SK-N-MC (cell line): Measurements from ENCODE around the gene ADAMTS13.

Source experiments
- EZH2 ChIP-seq: fragments of 200-600 bp; sonication (generic); IDR thresholded peaks from one replicate; pipeline ENCODE4 v1.6.1; 2017; ENCODE audit warnings: antibody characterized with exemption
- FOXP2 ChIP-seq: optimal IDR thresholded peaks from 2 replicates; pipeline ENCODE3; 2011; ENCODE audit warnings: mild to moderate bottlenecking, moderate library complexity; ENCODE audit not compliant: insufficient read depth; ENCODE audit errors: extremely low read length, control extremely low read depth
- POLR2AphosphoS5 ChIP-seq: IDR thresholded peaks from 2 replicates; pipeline ENCODE4 v1.6.1; 2012; ENCODE audit warnings: mild to moderate bottlenecking, low read depth, low read length, borderline replicate concordance

DNA sequence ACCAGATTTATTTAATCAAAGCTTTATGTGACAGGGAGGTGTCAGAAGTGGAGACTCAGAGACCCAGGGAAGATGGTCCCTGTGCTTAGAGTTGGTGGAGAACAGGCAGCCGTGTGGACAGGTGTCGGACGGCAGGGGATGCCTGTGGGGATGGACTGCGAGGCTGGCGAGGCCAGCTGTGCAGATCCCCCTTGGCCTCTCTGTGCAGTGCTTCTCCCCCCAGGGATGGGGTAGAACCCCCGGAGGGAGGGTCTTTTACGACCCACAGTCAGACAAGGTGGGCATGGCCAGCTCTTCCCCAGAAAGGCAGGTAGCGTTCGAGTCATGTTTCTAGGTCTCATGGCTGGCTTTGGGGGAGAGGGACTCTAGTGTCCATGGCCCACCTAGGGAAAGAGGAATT lies 61.4 kb downstream of the ADAMTS13 start:
- TF ChIP-seq EZH2 (no peak), POLR2AphosphoS5 (no peak), FOXP2 (no peak)
